Left ventricle myocardium inferior (tissue), 1 donor: ENCODE results near the gene BRMS1. TPM values are rescaled to one million over a fixed set of nuclear protein-coding genes. Genes with fewer than 3 reads are reported as not detected.

Experiments
- DNase-seq: peaks from one replicate; pipeline ENCODE4 v3.0.0-alpha.2; 2020
- H3K27ac ChIP-seq: fragments of 200-600 bp; replicated peaks from 2 replicates; pipeline ENCODE4 v1.8.0; 2021
- H3K27me3 ChIP-seq: fragments of 200-600 bp; 2 replicates; pipeline ENCODE4 v1.8.0; 2021; ENCODE audit warnings: low read depth
- H3K36me3 ChIP-seq: fragments of 200-600 bp; 2 replicates; pipeline ENCODE4 v1.8.0; 2021
- H3K4me1 ChIP-seq: fragments of 200-600 bp; 2 replicates; pipeline ENCODE4 v1.8.0; 2021
- H3K4me3 ChIP-seq: fragments of 200-600 bp; 2 replicates; pipeline ENCODE4 v1.8.0; 2021; ENCODE audit warnings: mild to moderate bottlenecking, moderate library complexity
- H3K9me3 ChIP-seq: fragments of 200-600 bp; replicated peaks from 2 replicates; pipeline ENCODE4 v1.8.0; 2021
- CTCF ChIP-seq: fragments of 200-600 bp; IDR thresholded peaks from 2 replicates; pipeline ENCODE4 v1.8.0; 2021; ENCODE audit warnings: antibody characterized with exemption, mild to moderate bottlenecking, borderline replicate concordance
- intact Hi-C: fragments of 100-400 bp; cut with micrococcal nuclease; formaldehyde crosslinking; loops from one replicate; pipeline ENCODE4 v1.11.0; 2022
- total RNA-seq: library from RNA; stranded (reverse); fragmentation: NEBNext Ultra II Directional; extraction: Animal tissue kit (Norgen Biotek cat#: 25700); gene quantifications from one replicate; pipeline ENCODE4 v1.2.1, GENCODE V29; 2021
- donor health status: DM: no; HTN: yes; CAD: no; lungs with severe emphysema.

The BRMS1 gene
- total RNA-seq, 1 donor from 2014 or later, result 14.7 TPM

GRCh38 chr11:66327171-66328030 lies 17.5 kb downstream of the BRMS1 start:
- H3K27ac ChIP-seq, result peak overlapping the region; percentile 87
- no peaks in the 10 kb centered on the region for H3K27me3 ChIP-seq
- peaks cover 2% of the 10 kb centered on the region for H3K36me3 ChIP-seq
- no peak for DNase-seq
- no peaks in the 10 kb centered on the region for H3K9me3 ChIP-seq
- peak overlapping the region; percentile 3 for H3K4me3 ChIP-seq
- H3K4me1 ChIP-seq, result peaks cover 42% of the 10 kb centered on the region
- no peak for TF ChIP-seq CTCF
- intact Hi-C loops, result no loop called here

GRCh38 chr11:66326261-66327111 lies 18.4 kb downstream of the BRMS1 start:
- no peak for TF ChIP-seq CTCF
- H3K27ac ChIP-seq, result peak overlapping the region; percentile 87
- peak overlapping the region; percentile 3 for H3K4me3 ChIP-seq
- no peaks in the 10 kb centered on the region for H3K9me3 ChIP-seq
- peak; percentile 80 for DNase-seq
- no peaks in the 10 kb centered on the region for H3K36me3 ChIP-seq
- H3K27me3 ChIP-seq, result no peaks in the 10 kb centered on the region
- H3K4me1 ChIP-seq, result peaks cover 51% of the 10 kb centered on the region
- intact Hi-C loops, result no loop called here

- intact Hi-C loops, result no loop called here
- Histone ChIP-seq H3K27ac (peak overlapping the region; percentile 87), H3K4me3 (no peak overlapping the region), H3K4me1 (peaks cover 52% of the 10 kb centered on the region), H3K9me3 (no peaks in the 10 kb centered on the region), H3K36me3 (no peaks in the 10 kb centered on the region), H3K27me3 (no peaks in the 10 kb centered on the region)
- DNase-seq, result no peak
- TF ChIP-seq CTCF, result no peak
These were observed 19.6 kb downstream of the BRMS1 start for GRCh38 chr11:66325263-66325671.

- H3K27me3 ChIP-seq, result no peaks in the 10 kb centered on the region
- no peak overlapping the region for H3K27ac ChIP-seq
- no peaks in the 10 kb centered on the region for H3K9me3 ChIP-seq
- intact Hi-C loops, result no loop called here
- no peak overlapping the region for H3K4me3 ChIP-seq
- no peak for DNase-seq
- no peak for TF ChIP-seq CTCF
- H3K4me1 ChIP-seq, result peaks cover 52% of the 10 kb centered on the region
- no peaks in the 10 kb centered on the region for H3K36me3 ChIP-seq
These were observed 20.2 kb downstream of the BRMS1 start for GRCh38 chr11:66324664-66325063.

- TF ChIP-seq CTCF, result no peak
- Histone ChIP-seq H3K4me3 (no peak overlapping the region), H3K27me3 (no peaks in the 10 kb centered on the region), H3K9me3 (no peaks in the 10 kb centered on the region), H3K27ac (no peak overlapping the region), H3K4me1 (peaks cover 51% of the 10 kb centered on the region), H3K36me3 (no peaks in the 10 kb centered on the region)
- intact Hi-C loops, result no loop called here
- DNase-seq, result no peak
These were observed 21.2 kb downstream of the BRMS1 start for GRCh38 chr11:66323684-66324083.
